Kidney (tissue), 14 donors: Measurements from ENCODE around the gene TRIM71. TPM values are rescaled to one million over a fixed set of nuclear protein-coding genes. Genes with fewer than 3 reads are reported as not detected.

ENCODE experiments used
- DNase-seq, 5 donors: peaks; one replicate each; pipeline ENCODE4 v3.0.0-alpha.2; 2013 to 2020
- FAIRE-seq: peaks from 2 replicates; lab custom pipeline; 2012; peaks lifted over from hg19 to GRCh38; lab: Jason Lieb, UNC
- H3K27ac ChIP-seq, 2 donors: one replicate each; pipeline ENCODE4 v1.7.0; 2013; ENCODE audit warnings: low read depth in 2 of 2, low read length in 2 of 2, inconsistent platforms in 1 of 2
- H3K27me3 ChIP-seq: one replicate; pipeline ENCODE4 v1.7.1; 2013; ENCODE audit warnings: low read length, inconsistent platforms; ENCODE audit not compliant: control insufficient read depth, insufficient read depth
- H3K36me3 ChIP-seq, 3 donors: one replicate each; pipeline versions ENCODE4 v1.7.0 to v1.7.1; 2013; ENCODE audit warnings: low read length in 3 of 3, control low read depth in 1 of 3, inconsistent platforms in 1 of 3; ENCODE audit not compliant: insufficient read depth in 3 of 3, control insufficient read depth in 2 of 3
- H3K4me1 ChIP-seq, 3 donors: one replicate each; pipeline versions ENCODE4 v1.7.0 to v1.7.1; 2013; ENCODE audit warnings: low read length in 3 of 3, inconsistent platforms in 1 of 3, low read depth in 1 of 3; ENCODE audit not compliant: control insufficient read depth in 2 of 3, insufficient read depth in 2 of 3
- H3K4me3 ChIP-seq, 3 donors: one replicate each; pipeline versions ENCODE4 v1.7.0 to v1.8.1; 2013; ENCODE audit warnings: low read length in 3 of 3, control low read depth in 1 of 3, inconsistent platforms in 1 of 3
- H3K9ac ChIP-seq, 3 donors: one replicate each; pipeline versions ENCODE4 v1.7.0 to v1.7.1; 2013; ENCODE audit warnings: low read length in 3 of 3, control low read depth in 1 of 3, inconsistent platforms in 1 of 3
- H3K9me3 ChIP-seq, 3 donors: one replicate each; pipeline versions ENCODE4 v1.7.0 to v1.7.1; 2013; ENCODE audit warnings: low read length in 3 of 3, control low read depth in 1 of 3, inconsistent platforms in 1 of 3; ENCODE audit not compliant: control insufficient read depth in 2 of 3, insufficient read depth in 1 of 3
- intact Hi-C: fragments of 100-400 bp; cut with DNase I; formaldehyde crosslinking; loops from one replicate; pipeline ENCODE4 v1.11.1; 2022
- polyA plus RNA-seq: library from polyadenylated mRNA; stranded (reverse); fragments of 350-450 nt; fragmentation: Illumina TruSeq; extraction: RNeasy Lipid Tissue Mini Kit (QIAGEN cat#74804); gene quantifications from one replicate; pipeline ENCODE4 v1.2.3, GENCODE V29; 2014; ENCODE audit warnings: low read depth, low replicate concordance; ENCODE audit not compliant: insufficient read depth
- total RNA-seq: library from RNA; stranded (reverse); fragmentation: NEBNext Ultra II Directional; extraction: Animal tissue kit (Norgen Biotek cat#: 25700); gene quantifications from one replicate; pipeline ENCODE4 v1.2.1, GENCODE V29; 2021
- TF ChIP-seq, protein P1 (sequence below): IDR thresholded peaks from 3 replicates; pipeline ENCODE4 v1.5.1; 2012; ENCODE audit warnings: mild to moderate bottlenecking, moderate library complexity, borderline replicate concordance; ENCODE audit not compliant: insufficient read depth; ENCODE audit errors: extremely low read depth
- donor health status: control.
- donor health status: control.
- donor health status: control.
- donor health status: control.
- donor health status: control.
- donor health status: DM: yes; HTN: yes; CAD: no.
- donor health status: Normal renal cell carcinoma (clear cell type).

The TRIM71 gene
- total and polyA plus RNA-seq, 2 donors from 2014 or later = 0.92 to 1.2 TPM

DNA sequence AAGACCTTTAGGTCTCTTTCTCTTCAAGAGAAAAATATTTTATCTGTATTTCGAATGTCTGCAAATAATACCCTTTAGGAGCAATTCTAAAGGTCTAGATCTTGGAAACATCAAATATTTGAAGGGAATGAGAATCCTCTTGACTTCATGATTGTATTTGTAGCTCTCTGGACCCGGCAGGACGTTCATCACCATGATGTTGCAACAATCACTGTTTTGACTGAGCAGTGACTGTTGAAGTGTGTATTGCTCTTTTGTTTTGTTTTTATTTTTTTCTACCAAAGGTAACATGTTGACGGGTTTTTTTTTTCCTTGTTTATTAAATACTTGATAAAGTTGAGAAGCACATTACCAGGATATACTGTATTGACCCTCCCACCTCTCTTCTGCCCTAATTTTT, 78.3 kb downstream of the TRIM71 start:
- Histone ChIP-seq H3K36me3 (peaks cover 0 to 1% (median 0%) of the 10 kb centered on the region in 3 donors), H3K4me1 (peaks cover 0 to 3% (median 0%) of the 10 kb centered on the region in 3 donors), H3K9me3 (no peaks in the 10 kb centered on the region), H3K27ac (no peak overlapping the region), H3K9ac (no peak overlapping the region), H3K27me3 (no peaks in the 10 kb centered on the region), H3K4me3 (no peak overlapping the region)
- TF ChIP-seq, protein P1, sequence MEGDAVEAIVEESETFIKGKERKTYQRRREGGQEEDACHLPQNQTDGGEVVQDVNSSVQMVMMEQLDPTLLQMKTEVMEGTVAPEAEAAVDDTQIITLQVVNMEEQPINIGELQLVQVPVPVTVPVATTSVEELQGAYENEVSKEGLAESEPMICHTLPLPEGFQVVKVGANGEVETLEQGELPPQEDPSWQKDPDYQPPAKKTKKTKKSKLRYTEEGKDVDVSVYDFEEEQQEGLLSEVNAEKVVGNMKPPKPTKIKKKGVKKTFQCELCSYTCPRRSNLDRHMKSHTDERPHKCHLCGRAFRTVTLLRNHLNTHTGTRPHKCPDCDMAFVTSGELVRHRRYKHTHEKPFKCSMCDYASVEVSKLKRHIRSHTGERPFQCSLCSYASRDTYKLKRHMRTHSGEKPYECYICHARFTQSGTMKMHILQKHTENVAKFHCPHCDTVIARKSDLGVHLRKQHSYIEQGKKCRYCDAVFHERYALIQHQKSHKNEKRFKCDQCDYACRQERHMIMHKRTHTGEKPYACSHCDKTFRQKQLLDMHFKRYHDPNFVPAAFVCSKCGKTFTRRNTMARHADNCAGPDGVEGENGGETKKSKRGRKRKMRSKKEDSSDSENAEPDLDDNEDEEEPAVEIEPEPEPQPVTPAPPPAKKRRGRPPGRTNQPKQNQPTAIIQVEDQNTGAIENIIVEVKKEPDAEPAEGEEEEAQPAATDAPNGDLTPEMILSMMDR = no peak
- DNase-seq (no peak), FAIRE-seq (no peak)
- intact Hi-C loops = no loop called here

GRCh38 chr3:32897001-32897601, 79.3 kb downstream of the TRIM71 start:
- no peaks in the 10 kb centered on the region for H3K36me3 ChIP-seq

DNA sequence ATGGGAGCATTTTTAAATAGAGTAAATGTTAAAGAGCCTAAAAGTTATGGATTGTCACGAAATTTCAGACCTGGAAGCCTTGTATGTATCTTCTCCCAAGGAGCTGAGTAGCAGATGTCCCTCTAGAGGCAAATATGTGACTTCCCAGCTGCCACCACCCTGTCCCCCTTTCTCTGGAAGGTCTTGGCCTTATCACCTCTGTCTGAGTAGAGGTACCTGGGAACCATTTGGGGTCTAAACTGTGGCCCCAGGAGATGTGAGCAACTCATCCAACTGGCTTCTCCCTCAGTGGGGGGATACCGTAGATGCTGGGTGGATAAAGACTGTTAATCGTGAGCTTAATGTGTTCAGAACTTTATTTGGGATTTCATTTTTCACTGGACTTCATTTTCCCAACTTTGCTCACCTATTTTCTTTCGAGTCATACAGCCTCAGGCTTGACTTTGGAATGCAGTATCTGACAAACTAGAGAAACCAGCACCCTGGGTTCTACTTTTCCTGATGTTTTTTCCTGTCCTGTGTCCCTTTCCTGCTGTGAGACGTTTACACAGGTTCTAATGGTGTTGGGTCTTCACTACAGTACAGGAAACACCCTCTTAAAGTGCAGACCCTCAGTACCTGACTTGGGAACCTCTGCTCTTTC, 80.3 kb downstream of the TRIM71 start:
- H3K27ac ChIP-seq = no peak overlapping the region
- FAIRE-seq (no peak), DNase-seq (no peak)
- no peak overlapping the region for H3K9ac ChIP-seq
- no peaks in the 10 kb centered on the region for H3K27me3 ChIP-seq
- H3K4me1 ChIP-seq = peaks cover 0 to 3% (median 0%) of the 10 kb centered on the region in 3 donors
- intact Hi-C loops = no loop called here
- H3K9me3 ChIP-seq = no peaks in the 10 kb centered on the region
- H3K4me3 ChIP-seq = no peak overlapping the region
- no peaks in the 10 kb centered on the region for H3K36me3 ChIP-seq
- TF ChIP-seq, protein P1 = no peak

More at GRCh38 chr3:32897001-32897601, 79.3 kb downstream of the TRIM71 start:
- H3K27me3 ChIP-seq = no peaks in the 10 kb centered on the region
- DNase-seq (no peak), FAIRE-seq (no peak)
- TF ChIP-seq, protein P1 = no peak
- H3K27ac ChIP-seq = no peak overlapping the region
- no peak overlapping the region for H3K4me3 ChIP-seq
- no peaks in the 10 kb centered on the region for H3K9me3 ChIP-seq
- no peak overlapping the region for H3K9ac ChIP-seq
- intact Hi-C loops = no loop called here
- peaks cover 0 to 3% (median 0%) of the 10 kb centered on the region in 3 donors for H3K4me1 ChIP-seq
